ENCODE data around the gene TMEM81.

The TMEM81 gene

DNA sequence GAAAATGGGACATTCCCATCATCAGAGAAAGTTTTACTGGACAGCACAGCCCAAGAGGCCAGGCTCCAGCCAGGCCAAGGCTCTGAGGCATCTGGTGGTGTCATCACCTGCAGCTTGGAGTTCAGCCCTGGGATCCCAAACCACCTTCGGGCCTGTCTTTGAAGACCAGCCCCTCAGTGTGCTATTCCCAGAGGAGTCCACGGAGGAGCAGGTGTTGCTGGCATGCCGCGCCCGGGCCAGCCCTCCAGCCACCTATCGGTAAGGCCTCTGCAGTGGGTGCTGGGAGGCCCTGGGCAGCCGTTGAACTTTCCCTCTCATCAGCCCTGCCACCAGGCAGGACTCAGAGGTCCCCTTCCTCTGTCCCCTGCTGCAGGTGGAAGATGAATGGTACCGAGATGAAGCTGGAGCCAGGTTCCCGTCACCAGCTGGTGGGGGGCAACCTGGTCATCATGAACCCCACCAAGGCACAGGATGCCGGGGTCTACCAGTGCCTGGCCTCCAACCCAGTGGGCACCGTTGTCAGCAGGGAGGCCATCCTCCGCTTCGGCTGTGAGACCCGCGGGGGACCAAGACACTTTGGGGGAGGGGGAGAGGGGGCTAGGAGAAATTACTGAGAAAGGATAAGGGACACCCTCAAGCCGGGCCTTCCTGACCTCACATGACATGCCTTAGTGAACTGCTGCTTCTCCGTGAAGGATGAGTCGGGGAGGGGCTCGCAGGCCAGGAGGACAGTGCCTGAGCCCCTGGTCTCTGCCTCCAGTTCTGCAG lies 26.3 kb downstream of the TMEM81 start:
- DNase-seq: no peak

DNA sequence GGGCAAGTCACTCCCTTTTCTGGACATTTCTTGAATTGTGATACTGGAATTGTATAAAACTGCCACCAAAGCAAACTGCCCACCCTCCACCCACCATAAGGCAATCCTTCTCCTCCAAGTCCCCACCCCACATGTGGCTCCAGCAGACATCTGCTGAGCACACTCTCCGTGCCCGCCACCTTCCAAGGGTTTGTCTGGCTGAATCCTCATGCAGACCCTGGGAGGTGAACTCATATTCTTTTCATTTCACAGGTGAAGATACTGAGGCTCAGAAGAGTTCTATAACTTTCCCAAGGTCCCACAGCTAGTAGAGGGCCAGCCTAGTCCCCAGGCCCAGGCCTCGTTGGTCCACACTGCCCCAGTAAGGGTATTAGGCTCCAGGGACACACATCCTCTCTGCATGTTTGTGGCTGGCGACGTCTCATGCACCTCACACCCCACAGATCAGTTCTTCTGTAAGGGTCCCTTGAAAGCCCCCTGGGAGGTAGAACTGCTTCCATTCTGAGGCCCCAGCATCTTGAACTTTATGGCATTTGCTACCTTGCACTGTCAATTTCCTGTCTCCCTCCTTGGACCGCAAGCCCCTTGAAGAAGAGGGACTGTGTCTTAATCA lies 27.2 kb downstream of the TMEM81 start:
- DNase-seq: no peak

DNA sequence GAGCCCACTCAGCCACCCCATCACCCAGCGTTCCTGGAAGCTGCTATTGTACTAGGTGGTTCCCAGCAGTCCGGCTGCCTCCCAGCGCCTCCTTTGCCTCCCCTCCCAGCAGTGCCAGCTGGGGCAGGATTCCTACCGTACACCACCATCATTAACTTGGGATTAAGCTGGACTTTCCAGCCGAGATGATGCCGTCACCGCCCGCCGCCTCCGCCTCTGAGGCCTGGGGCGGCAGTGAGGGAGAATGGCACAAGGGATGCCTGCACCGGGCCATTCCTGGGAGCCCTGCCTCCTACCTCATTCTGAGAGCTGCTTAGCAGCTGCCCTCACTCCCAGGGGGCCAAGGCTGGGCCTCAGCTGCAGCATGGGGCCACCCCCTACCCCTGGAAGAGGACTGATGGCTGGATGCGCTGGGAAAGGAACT lies 28.1 kb downstream of the TMEM81 start:
- DNase-seq: no peak

DNA sequence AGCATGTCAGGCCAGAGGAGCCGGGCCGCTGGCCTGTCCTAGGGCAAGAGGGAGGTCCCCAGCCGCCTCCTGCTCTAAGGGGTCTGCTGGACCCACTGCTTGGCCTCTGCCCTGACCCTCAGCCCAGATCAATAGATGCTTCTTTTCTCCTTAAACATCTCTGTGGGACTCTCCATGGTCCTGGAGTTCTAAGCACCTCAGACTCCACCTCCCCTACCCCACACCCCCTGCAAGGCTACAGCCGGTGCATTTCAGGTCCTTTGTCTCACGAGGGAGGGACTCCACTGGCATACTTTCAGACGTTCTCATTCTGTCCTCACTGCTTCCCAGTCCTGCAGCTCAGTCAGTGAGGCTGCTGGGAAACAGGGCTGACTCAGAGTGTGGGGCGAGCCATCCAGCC lies 30.2 kb downstream of the TMEM81 start:
- DNase-seq: no peak

DNA sequence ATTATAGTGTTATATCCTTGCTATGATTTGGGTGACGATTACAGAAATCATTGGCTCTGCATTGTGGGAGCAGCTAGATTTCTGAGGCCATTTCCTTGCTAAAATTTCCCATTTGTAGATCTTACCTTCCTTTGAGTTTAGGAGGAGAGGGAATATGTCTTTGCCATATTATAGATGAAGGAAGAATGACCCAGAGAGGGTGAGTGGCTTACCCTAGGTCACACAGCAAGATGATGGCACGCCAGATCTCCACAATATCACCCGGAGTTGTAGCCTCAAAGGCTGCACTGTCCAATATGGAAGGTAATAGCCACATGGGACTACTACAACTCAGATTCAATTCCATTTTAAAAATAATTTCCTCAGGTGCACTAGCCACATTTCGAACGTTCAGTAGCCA lies 31.0 kb downstream of the TMEM81 start:
- DNase-seq: no peak

DNA sequence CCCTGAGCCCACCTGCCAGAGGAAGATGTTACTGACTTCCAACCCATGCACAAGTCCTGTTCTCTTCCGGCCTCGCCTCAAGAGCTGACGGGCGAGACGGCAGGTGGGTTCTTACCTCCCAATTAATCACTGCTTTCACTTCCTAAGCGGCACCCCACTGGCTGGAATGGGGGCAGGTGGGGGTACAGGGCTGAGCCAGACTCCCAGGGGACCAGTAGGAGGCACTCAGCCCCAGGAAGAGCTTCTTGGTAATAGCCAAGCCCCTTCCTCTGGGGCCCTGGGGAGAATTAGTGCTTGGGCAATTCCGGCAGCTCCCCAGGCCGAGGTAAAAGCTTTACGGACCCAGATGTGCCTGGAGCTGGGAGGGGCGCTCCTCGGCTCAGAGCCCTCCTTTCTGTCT lies 31.6 kb downstream of the TMEM81 start:
- DNase-seq: no peak

DNA sequence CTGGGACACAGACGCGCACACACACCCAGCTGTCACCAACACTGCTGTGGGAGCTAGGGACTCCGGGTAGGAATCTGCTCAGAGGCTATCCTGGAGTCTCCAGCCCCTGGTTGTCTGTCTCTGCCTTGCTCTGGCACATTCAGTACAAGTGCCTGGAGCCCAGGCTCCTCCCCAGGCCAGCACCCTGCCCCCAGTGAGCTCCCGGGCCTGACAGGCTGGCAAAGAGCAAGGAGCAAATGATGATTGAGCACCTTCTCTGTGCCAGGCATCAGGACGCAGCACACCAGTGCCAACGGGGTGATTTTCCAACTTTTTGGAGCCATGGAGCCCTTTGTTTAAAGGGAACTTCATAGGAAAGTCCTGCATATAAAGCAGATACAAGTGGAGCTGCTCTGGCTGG lies 34.8 kb downstream of the TMEM81 start:
- DNase-seq: no peak

DNA sequence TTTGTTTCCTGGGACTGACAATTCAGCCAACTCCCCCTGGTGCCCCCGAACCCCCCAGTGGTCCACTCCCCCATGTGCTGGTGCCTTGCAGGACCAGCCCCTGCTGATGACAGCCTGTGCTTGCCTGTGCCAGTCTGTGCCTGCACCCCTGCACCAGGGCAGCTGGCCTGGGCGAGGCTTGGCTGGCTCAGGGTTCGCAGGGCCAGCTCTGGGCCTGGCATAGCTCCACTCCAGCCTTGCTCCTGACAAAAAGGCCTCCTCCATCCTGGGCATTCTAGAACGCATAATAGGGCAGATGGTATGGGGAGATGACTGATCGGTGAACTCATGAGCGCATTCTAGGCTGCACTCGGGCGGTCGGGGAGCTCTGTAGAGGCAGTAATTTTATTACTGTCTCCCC lies 35.9 kb downstream of the TMEM81 start:
- no peak for DNase-seq

DNA sequence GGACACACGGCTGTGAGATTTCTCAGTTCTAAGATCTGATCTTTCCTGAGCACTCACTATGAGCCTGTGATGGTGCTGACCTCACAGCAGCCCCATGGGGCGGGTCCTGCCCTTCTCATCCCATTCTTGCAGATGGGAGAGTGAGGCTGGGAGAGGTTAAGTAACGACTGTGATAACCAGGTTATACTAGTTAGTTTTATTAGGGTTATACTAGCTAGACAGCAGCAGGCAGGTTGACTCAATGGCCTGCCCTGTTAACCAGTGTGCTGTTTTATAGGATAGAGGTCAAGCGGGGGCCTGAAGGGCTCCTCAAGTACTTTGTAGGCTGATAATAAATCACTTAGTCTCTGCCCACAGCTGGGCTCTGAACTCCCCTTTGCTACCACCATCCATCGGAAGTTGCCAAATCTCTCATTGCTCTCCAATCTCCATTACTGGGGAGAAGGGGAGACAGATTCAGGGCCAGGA lies 36.5 kb downstream of the TMEM81 start:
- no peak for DNase-seq

DNA sequence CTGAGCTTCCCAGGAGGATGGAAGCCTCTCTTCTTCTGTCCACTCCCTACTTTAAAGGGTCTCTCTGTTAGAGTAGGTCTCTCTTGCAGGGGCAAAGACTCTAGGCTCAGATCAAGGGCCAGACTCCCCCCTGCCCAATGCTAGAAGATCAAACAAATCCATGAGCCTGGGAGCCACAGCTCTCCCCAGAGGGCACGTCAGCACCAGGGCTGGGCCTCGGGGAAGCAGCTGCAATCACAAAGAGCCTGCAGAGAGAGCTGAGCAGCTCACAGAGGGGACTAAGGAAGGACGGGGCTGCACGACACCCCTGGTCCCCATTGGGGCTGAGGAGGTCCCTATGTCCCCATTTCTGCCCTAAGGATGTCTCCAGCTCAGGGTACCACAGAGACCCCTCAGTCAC lies 37.4 kb downstream of the TMEM81 start:
- no peak for DNase-seq

DNA sequence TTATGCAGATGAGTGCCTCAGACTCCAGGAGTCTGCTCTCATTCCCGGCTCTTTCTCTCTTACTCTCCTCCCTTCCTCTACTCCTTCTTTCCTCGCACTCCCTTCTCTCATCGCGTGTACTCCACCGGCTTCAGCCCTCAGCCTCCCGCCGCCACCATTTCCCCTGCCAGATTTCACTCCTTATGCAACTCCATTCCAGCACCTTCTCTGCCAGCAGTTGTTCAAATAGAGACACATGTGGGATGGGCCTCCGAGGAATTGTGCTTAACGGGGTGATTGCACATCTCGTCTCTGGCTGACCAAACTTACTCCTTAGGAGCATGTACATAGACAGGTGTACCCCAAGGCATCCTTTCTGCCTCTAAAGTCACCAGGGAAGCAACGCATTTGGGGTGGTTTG lies 39.1 kb downstream of the TMEM81 start:
- no peak for DNase-seq

DNA sequence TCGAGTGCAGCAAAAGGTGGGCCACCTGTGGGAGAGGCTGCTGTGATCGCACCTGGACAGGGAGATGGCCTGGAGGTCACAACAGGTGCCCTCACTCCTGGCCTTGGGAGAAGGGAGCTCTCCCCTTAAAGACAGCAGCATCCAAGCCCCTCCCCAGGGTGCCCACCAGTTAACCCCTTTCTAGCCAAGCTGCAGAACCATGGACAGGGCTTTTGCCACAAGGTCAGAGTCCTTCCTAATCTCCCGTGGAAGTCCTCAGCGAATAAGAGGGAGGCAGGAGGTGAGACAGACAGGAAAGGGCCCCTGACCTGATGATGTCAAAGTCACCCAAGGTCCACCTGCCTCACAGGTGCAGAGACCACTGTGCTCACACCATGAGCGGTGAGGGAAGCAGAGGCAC lies 39.5 kb downstream of the TMEM81 start:
- no peak for DNase-seq

DNA sequence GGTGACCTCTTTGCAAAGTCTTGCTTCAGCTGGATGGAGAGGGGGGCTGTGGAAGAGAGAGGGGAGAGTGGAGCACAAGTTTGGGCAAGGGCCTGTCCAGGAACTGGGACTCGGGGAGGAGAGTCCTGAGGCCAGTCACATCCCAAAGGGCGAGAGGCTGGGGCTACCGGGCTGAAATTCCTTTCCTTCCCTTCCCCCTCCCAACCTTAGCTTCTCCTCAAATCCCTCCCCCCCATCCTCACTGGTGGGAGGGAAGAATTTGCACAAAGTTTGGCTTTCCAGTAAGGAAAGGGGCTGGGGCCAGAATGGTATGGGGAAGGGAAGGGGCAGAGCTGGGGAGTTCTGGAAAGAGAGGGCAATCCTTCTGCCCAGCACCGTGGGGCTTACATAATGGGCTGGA lies 40.4 kb downstream of the TMEM81 start:
- no peak for DNase-seq

DNA sequence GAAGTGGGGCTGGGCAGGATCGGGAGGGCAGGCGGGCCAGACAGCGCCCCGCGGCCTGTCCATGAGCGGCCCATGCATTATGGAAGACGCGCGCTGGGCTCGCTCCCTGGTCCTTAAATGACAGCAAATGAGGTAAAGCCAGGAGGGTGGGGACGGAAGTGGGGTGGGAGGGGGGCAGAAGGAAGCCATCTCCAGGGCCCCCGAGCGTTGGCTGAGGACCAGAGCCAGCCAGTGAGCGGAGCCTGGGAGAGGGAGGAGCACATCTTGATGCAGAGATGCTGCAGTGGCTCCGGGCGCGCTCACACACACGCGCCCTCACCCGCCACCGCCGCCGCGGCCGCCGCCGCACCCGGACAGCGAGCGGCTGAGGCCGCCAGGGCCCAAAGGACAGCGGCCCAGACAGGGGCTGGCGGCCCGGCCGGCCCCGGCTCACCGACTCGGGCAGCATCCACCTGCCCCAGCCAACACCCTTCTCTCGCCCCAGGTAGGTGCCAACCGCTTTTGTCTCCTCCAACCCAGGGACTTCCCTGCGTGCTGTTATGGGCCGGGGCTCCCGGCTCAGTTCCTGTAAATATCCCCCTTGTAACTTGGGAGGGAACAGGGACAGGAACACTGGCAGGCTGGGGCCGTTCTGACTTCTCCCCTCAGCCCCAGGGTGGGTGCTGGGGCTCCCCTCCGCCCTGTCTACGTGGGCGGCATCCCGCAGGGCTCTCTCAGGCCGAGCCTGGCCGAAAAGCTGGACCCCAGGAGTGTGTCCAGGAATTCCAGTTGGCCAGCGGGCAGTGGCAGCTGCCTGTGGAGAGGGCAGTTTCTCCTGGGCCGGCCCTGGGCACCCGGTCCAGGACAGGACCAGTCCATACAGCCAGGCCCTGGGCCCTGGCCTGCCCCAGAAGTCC lies 41.1 kb downstream of the TMEM81 start, which contains the start of gene CNTN2:
CNTN2 (plus strand) TSS at position 302 of the 896 bp plus-strand sequence. CDS start 9,974 bp downstream, outside the sequence.
- no peak for DNase-seq

DNA sequence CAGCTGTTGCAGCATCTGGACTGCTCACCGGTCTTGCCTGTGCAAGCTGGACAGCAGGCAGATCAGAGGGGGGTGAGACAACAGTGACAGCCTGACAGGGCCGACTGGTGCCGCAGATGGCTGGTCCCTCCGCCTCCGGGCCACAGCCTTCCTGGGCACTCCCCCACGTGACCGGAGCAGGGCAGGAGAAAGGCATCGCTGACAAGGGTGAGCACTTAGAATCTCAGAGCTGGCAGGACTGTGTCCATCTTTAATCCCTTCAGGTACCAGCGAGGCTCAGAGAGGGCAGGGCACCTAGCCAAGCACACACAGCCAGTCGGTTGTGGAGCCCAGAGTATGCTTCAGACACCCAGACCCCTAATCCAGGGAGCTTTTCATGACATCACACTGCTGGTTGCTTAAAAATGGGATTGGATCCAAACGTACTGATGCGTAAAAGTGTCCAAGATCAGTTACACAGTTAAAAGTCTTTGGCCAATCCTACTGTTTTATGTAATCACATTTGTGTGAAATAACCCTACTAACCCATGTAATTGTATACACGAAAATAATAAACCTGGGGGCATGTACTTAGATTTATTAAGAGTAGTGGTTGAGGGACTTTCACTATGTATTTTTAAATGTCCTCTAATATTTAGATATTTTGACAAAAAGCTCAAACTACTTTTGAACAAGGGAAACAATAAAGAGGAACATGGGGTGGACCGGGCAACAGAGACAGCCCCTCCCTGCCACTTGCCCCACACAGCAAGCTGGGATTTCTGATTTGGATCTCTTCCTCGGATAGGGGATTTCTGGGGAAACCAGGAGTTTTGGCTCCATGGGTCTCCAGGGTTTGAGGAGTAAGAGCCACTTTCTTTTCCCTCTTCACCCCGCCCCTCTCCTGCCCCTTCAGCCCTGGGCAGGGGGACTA lies 42.0 kb downstream of the TMEM81 start:
- no peak for DNase-seq

DNA sequence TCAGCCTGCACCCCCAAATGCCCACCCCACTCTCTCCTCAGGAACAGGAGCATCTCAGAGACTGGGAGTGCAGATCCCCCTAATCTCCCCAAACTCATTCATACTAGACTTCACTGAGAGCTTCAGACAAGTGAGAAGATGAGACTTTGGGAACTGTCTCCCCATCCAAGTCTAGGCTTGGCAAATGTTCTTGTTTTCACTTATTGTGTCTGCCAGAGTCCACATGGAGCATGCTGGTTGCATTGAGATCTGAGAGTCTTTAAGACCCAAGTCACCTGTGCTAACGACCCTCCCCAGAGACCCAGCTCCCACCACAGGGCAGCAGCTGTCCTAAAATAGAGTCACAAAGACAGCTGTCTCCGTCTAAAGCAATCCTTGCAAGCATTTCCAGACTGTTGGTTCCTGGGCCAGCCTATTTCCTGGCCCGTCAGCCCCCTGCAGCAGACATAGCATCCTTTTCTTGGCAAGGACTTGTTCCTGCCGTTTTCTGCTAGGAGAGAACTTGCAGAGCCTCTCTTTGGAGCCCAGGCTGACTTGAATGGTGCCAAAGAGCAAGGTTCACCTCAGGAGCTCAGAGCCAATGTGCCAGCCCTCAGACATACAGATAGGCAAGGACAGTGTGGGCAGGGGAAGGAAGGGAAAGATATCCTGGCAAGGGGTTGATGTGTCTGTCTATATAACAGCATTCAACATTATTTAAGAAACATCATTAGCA lies 43.1 kb downstream of the TMEM81 start:
- no peak for DNase-seq

DNA sequence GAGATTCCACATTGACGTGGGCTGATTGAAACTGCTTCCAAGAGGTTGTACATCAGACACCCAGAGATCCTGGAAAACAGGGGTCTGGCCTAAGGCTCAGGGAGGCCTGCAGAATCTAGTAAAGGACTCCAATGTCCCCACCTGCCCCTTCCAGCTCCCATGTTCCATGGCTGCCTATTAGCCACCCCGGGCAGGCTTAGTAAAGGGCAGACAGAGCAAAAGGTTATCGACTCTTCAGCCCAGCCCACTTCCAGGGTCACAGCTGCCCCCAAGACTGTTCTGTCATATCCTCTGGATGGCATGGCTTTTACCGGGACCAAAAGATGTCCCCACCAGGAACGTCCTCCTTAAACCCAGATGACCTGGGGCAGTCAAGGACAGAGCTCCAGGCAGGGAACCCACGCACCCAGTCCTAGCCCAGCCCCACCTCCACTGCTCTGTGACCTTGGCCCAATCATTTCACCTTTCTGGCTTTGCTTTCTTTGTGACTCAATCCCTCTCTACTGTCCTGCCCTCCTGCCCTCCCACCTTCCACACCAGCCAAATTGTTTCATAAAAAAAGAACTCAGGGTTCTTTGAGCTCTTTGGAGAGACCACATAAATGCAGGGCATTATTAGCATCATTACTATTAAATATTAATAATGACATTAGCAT lies 46.0 kb downstream of the TMEM81 start:
- no peak for DNase-seq

DNA sequence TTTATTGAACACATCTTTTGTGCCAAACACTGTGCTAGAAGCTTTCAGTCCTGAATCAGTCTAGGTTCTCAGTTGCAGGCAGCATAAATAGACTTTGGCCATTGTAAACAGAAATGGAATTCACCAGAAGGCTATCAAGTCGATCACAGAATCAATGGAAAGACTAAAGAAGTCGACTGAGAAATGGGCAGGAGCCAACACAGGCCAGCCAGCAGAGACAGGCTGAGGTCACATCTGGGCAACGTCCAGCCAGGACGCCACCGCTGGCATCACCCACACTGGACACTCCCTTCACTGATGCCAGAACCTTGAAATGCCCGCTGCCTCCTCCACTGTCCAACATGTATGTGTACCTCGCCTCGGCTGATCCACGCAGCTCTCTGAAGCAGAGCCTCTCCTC lies 46.7 kb downstream of the TMEM81 start:
- DNase-seq: no peak

Measured in stimulated activated CD4-positive, alpha-beta T cell treated with anti-CD3 and anti-CD28 coated beads, Interleukin-15, amount 100 ng/mL, for 24 hours (primary cell).